HG02763 (cell line): ENCODE results near the gene MARK3.

ENCODE experiments used
- ATAC-seq: cut with Tn5 transposase; IDR thresholded peaks from one replicate; pipeline ENCODE4 v1.9.1; 2021; ENCODE audit warnings: mild to moderate bottlenecking, moderate library complexity; ENCODE audit not compliant: unreplicated experiment

Gene MARK3

DNA sequence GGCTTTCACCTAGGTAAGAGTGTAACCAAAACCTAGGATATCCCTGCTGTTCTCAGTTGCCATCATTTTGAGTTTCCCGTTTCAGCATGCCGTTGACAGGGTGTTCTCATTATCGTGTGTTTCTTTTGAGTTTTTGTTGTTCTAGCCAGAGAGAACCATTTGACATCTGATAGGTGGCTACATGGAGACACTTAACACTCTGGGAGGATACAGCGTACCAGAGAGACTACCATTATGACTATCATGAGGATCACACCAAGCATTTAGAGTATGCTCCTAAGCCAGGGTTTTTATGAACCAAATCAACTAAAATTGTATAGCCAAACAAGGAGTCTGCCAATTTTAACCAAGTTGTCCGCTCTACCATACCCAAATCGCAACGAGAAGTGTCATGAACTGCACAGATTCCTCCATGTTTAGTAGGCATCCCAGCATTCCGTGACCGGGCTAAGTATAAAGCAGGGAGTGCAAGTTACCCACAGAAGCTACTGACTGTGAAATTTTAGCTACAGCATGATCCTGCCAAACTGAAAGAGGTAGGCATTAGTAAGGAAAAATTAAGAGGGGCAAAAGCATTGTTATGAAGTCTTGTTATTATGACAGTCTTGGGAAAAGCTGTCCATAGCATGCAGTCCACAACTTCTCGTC is 48.8 kb downstream of the MARK3 start:
- ATAC-seq: no peak

GRCh38 chr14:103434868-103435442 is 49.7 kb downstream of the MARK3 start:
- ATAC-seq: no peak

- no peak for ATAC-seq
These were observed 51.3 kb downstream of the MARK3 start for GRCh38 chr14:103436533-103436932.

- ATAC-seq: no peak
These were observed 57.1 kb downstream of the MARK3 start for GRCh38 chr14:103442288-103442687.

DNA sequence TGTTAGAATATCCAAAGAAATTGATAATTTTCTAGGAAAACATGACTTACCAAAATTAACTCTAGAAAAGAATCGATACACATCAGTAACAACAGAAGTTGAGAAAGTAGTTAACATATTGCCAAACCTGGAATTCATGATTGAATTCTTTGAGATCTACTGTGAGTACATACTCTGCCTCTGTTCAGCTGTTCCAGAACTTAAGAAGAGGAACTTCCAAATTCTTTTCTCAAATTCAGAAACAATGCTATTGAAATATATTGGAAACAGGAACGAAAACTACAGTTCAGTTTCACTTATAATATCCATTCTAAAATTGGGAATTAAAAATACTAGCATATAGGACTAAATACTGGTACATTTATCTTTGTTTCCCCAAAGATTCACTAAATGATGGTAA is 57.9 kb downstream of the MARK3 start:
- ATAC-seq: no peak

DNA sequence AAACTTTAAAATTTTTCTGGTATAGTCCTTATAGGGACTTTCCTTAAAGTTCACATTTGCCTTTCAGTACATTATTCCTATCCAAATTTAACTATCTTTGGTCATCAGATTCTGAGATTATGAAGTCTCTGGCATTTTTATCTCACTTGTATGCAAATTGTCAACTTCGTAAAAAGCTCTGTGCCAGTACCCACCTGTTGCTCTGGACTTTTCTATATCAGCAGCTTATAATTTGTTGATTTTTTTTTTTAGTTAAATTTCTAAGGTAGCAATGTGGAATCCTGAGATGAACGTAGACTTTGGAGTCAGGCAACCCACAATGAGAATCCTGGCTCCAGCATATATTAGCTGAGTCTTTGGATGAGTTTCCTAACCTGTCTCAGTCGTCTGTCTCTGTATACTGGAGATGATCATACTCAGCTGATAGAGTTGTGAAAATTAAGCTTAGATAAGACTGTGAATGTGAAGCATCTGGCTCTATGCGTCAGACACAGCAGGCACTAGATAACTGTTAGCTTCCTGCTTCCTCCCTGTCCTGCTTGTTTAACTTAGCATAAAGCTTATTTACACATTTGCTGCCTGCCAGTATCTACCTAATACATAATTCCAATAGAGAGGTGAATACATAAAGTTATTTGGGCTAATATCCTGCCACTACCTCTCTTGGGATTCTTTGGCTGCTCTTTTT is 59.8 kb downstream of the MARK3 start:
- no peak for ATAC-seq

DNA sequence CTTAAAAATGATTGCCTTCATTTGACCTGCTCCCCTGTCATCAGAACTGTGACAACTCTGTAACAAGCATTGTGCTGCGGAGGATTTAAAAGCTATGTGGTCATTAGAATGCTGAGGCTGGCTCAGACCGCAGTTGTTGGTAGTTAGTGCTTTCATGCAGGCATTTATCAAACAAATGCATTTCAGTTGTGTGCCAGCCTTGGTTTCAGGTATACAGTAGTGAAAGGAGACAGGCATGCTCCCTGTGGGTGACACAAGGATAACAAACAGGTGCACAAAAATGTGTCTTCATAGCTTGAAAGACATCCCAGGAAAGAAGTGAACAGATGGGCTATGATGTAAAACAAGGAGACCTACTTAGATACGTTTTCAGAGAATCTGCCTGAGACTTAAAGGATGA is 60.6 kb downstream of the MARK3 start:
- ATAC-seq: no peak

- ATAC-seq: no peak
These were observed 62.9 kb downstream of the MARK3 start for GRCh38 chr14:103448097-103448496.

GRCh38 chr14:103449634-103450161 is 64.5 kb downstream of the MARK3 start:
- no peak for ATAC-seq

DNA sequence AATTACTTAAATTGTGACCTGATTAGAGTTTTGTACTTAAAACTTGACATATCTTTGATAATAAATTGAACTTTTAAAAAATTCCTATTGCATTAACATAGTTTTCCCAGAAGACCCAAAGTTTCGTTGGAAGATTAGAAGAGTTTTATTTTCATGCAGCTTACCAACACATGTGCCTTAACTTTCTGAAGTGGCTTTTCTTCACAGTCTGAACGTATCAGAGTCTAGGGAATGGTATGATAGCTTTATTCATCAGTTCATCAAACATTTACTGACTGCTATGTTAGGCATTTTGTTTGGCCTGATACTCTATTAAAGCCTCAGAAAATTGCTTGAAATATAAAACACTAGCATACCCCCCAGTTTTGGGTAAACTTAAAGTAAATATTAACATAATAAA is 65.2 kb downstream of the MARK3 start:
- no peak for ATAC-seq

DNA sequence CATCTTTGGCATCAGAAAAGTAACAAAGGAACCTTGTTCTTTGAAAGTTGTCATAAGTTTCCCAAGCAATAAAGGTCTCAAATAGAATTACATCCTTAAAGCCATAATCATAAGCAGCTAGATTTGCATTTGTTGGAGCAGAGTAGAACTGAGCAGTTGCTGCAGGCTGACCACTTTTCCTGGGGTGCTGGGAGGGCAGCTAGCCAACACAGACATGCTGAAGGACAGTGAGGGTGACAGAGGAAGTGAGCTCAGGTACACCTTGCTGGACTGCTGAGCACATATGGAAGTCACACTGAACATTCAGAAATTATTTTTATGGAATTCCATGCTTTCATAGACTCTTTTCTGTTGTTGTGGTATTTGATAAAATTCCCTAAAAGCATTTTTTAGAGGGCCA is 66.2 kb downstream of the MARK3 start:
- no peak for ATAC-seq

GRCh38 chr14:103453791-103454190 is 68.6 kb downstream of the MARK3 start:
- no peak for ATAC-seq

GRCh38 chr14:103456167-103456835 is 71.1 kb downstream of the MARK3 start:
- no peak for ATAC-seq

DNA sequence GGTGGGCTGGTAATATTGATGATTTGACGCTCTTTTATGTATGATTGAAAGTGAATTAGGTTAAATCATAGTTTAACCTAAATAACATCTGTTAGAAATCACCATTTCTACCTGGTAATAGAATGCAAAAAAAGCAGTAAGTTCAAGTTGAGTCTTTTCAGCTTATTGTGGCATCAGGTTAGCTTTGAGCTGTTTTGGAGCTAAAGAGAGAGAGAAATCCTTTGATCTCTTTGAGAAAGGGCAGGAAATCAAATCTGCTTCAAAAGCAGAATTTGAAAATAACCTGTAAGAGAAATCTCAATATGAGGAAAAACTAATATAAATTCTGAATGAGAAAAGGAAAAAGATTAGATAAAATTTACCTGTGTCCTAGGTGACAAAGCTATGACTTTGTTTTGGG is 75.2 kb downstream of the MARK3 start:
- no peak for ATAC-seq

DNA sequence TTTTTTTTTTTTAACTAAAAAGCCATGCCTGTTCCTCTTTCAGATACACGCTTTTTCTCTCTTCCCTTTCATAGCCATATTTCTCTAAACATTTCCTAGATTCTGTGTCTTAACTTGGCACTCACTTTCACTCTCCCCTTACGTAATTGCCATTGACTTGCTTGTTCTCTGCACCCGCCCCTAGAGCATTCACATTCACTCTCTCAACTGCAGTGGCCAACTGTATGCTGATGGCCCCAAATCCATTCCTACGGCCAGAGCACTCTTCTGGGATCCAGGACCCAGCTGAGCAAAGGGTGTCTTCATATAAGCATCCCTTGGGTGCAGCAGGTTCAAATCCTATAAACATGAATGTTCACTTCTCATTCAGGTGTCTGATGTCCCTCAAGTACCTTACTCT is 77.9 kb downstream of the MARK3 start:
- ATAC-seq: no peak

DNA sequence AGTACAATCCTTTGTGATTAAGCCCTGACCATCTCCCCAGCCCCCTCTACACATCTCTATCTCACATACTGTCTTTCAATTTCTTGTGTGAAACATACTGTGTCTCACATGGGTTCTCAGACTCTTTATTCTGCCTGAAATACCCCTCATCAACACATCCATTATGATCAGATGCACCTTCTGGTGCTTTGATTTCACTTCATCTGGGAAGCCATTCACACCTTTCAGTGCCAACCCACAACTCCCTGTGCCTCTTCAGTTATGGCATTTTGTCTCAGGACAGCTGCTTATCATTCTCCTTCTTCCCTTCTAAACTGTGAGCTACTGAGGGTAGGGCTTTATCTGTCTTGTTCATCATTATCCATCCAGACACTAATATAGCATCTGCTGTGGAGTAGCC is 78.6 kb downstream of the MARK3 start:
- ATAC-seq: no peak

GRCh38 chr14:103472939-103473338 is 87.7 kb downstream of the MARK3 start:
- ATAC-seq: no peak

DNA sequence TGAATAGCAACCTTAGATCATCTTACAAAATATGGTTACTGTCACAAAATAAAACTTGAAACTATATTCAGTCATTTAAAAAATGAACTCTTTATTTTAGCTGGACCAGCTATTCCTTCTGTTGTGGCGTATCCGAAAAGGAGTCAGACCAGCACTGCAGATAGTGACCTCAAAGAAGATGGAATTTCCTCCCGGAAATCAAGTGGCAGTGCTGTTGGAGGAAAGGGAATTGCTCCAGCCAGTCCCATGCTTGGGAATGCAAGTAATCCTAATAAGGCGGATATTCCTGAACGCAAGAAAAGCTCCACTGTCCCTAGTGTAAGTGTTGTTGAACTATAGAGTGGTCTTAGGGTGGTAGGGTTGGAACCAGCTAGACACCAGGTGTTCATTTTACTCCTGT is 89.7 kb downstream of the MARK3 start:
- no peak for ATAC-seq

- no peak for ATAC-seq
These were observed 90.8 kb downstream of the MARK3 start for GRCh38 chr14:103476065-103476464.

- no peak for ATAC-seq
These were observed 91.4 kb downstream of the MARK3 start for GRCh38 chr14:103476631-103477030.

DNA sequence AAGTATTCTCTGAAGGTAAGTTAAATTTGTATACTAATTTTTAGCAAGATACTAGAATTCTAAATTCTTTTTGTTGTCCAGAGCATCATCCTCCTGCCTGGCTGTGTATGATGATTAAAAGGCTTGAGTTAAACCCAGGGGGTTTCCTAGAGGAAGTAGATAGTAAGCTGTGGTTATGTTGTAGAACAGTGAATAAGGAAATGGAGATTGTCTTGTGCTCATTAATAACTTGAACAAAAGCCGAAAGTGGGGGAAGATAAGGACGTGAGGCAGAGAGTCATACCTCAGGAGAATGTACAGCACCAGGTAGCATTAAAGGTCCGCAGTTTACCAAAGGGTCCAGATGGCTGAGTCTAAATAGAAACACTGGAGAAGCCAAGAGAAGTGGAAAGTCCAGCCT is 95.4 kb downstream of the MARK3 start:
- no peak for ATAC-seq

- ATAC-seq: no peak
These were observed 98.4 kb downstream of the MARK3 start for GRCh38 chr14:103483600-103483999.
